Panc1 (cell line): ENCODE data around the gene ATP2A3. TPM values are rescaled to one million over a fixed set of nuclear protein-coding genes. Genes with fewer than 3 reads are reported as not detected.

Experiments used
- ATAC-seq: fragments of 200-7000 bp; cut with Tn5 transposase; 2 replicates; pipeline ENCODE4 v1.9.1; 2020; ENCODE audit warnings: mild to moderate bottlenecking, moderate library complexity
- BruUV-seq: library from RNA; stranded (reverse); fragments of 400-500 nt; replicated peaks from 2 replicates; lab custom pipeline; 2021; lab: Mats Ljungman, UMichigan
- CTCF ChIA-PET: fragments of 300-600 bp; sonication (Branson Sonifier 250); formaldehyde crosslinking; loops from one replicate; lab custom pipeline; 2022; ENCODE audit warnings: antibody characterized with exemption; lab: Charles Lee
- POLR2A ChIA-PET: fragments of 300-600 bp; sonication (Branson Sonifier 250); formaldehyde crosslinking; loops from one replicate; lab custom pipeline; 2022; ENCODE audit warnings: antibody characterized with exemption; lab: Charles Lee
- DNase-seq: peaks from one replicate; pipeline ENCODE4 v3.0.0-alpha.2; 2010; ENCODE audit warnings: low read depth, low spot score
- H3K27ac ChIP-seq: 2 replicates; pipeline ENCODE4 v1.5.1; 2011; ENCODE audit warnings: mild to moderate bottlenecking, low read length, inconsistent platforms
- H3K27me3 ChIP-seq: fragments of 200-500 bp; sonication (Bioruptor generic); 2 replicates; pipeline ENCODE4 v1.6.0; 2014; ENCODE audit warnings: low read length, inconsistent platforms; ENCODE audit not compliant: control insufficient read depth, insufficient read depth
- H3K36me3 ChIP-seq: fragments of 200-500 bp; sonication (Bioruptor generic); 2 replicates; pipeline ENCODE4 v1.5.1; 2014; ENCODE audit warnings: inconsistent platforms, mild to moderate bottlenecking, low read length, moderate library complexity; ENCODE audit not compliant: control insufficient read depth, insufficient read depth
- H3K4me1 ChIP-seq: 2 replicates; pipeline ENCODE4 v1.5.1; 2011; ENCODE audit warnings: inconsistent platforms, mild to moderate bottlenecking, low read length, moderate library complexity; ENCODE audit not compliant: control insufficient read depth, insufficient read depth
- H3K4me3 ChIP-seq, 2 experiments: 2 replicates each; pipeline ENCODE4 v1.5.1; 2011 to 2012; ENCODE audit warnings: low read depth in 2 of 2, low read length in 2 of 2, mild to moderate bottlenecking in 2 of 2, inconsistent platforms in 1 of 2, moderate library complexity in 1 of 2
- H3K9me3 ChIP-seq: fragments of 200-500 bp; sonication (Bioruptor generic); 2 replicates; pipeline ENCODE4 v1.5.1; 2014; ENCODE audit warnings: low read depth, mild to moderate bottlenecking, inconsistent platforms, low read length, moderate library complexity; ENCODE audit not compliant: control insufficient read depth, insufficient read depth
- CTCF ChIP-seq: fragments of 450-650 bp; IDR thresholded peaks from 2 replicates; pipeline ENCODE4 v1.5.1; 2017; ENCODE audit warnings: mild to moderate bottlenecking
- POLR2AphosphoS5 ChIP-seq: IDR thresholded peaks from 2 replicates; pipeline ENCODE4 v1.6.1; 2012; ENCODE audit warnings: mild to moderate bottlenecking, low read depth, low read length, moderate library complexity
- REST ChIP-seq, 2 experiments: IDR thresholded peaks; 2 replicates each; pipeline ENCODE4 v1.6.1; 2011 to 2012; ENCODE audit warnings: low read depth in 2 of 2, control low read depth in 1 of 2, low read length in 1 of 2, mild to moderate bottlenecking in 1 of 2, moderate library complexity in 1 of 2; ENCODE audit not compliant: insufficient read depth in 1 of 2
- SIN3A ChIP-seq: IDR thresholded peaks from 2 replicates; pipeline ENCODE4 v1.6.1; 2012; ENCODE audit warnings: low read depth, mild to moderate bottlenecking, low read length, moderate library complexity, borderline replicate concordance; ENCODE audit not compliant: insufficient read depth
- TCF7L2 ChIP-seq: IDR thresholded peaks from 2 replicates; pipeline ENCODE4 v1.6.1; 2011; ENCODE audit warnings: mild to moderate bottlenecking, low read depth, low read length, inconsistent platforms
- in situ Hi-C: cut with HindIII; loops from 2 replicates; pipeline ENCODE4 v1.10.0; 2016; ENCODE audit warnings: low sequenced_read_pairs, low pct_unique_long_range_greater_than_20kb
- intact Hi-C: fragments of 100-400 bp; cut with micrococcal nuclease; formaldehyde crosslinking; loops from one replicate; pipeline ENCODE4 v1.10.0; 2022; ENCODE audit not compliant: unreplicated experiment
- total RNA-seq: library from RNA; stranded (reverse); gene quantifications from one replicate; pipeline ENCODE4 v1.2.1, GENCODE V29; 2021; ENCODE audit not compliant: unreplicated experiment

Gene ATP2A3
- total RNA-seq, 1 experiment from 2014 or later: 29.7 TPM

GRCh38 chr17:3963237-3964201 is 718 bp downstream of the ATP2A3 start:
- intact Hi-C loops (no loop called here), in situ Hi-C loops (no loop called here)
- ChIA-PET CTCF (no interaction called here), POLR2A (no interaction called here)
- H3K4me1 ChIP-seq: peaks cover 14% of the 10 kb centered on the region
- peak overlapping the region; percentile 35 to 59 for H3K4me3 ChIP-seq
- no peak for TF ChIP-seq SIN3A
- TF ChIP-seq TCF7L2: no peak
- TF ChIP-seq CTCF: no peak
- no peak for TF ChIP-seq POLR2AphosphoS5
- no peak for TF ChIP-seq REST (IDR thresholded peaks at IDR 0.05; ENCODE audit: insufficient read depth in 1 of 2, low read depth in 2 of 2, low read length in 1 of 2)
- H3K36me3 ChIP-seq: no peaks in the 10 kb centered on the region
- no TSS peak for BruUV-seq
- ATAC-seq (no peak), DNase-seq (no peak)
- H3K9me3 ChIP-seq: no peaks in the 10 kb centered on the region
- H3K27me3 ChIP-seq: no peaks in the 10 kb centered on the region
- no peak overlapping the region for H3K27ac ChIP-seq

GRCh38 chr17:3962965-3963236 is 1.3 kb downstream of the ATP2A3 start:
- ATAC-seq: no peak
- Histone ChIP-seq H3K9me3 (no peaks in the 10 kb centered on the region), H3K27ac (no peak overlapping the region), H3K36me3 (no peaks in the 10 kb centered on the region), H3K4me3 (no peak overlapping the region), H3K27me3 (no peaks in the 10 kb centered on the region), H3K4me1 (peaks cover 16% of the 10 kb centered on the region)
- in situ Hi-C loops: no loop called here
- no peak for DNase-seq
- TSS peak; percentile 77 for BruUV-seq
- ChIA-PET CTCF (no interaction called here), POLR2A (no interaction called here)
- TF ChIP-seq REST (IDR thresholded peaks at IDR 0.05; ENCODE audit: insufficient read depth in 1 of 2, low read depth in 2 of 2, low read length in 1 of 2): no peak
- no peak for TF ChIP-seq CTCF
- TF ChIP-seq TCF7L2: no peak
- TF ChIP-seq POLR2AphosphoS5: no peak
- TF ChIP-seq SIN3A: no peak
- intact Hi-C loops: no loop called here
